ENCODE measurements around the gene DNAAF1. TPM values are rescaled to one million over a fixed set of nuclear protein-coding genes. Genes with fewer than 3 reads are reported as not detected.

DNAAF1 gene
- total RNA-seq, 1 experiment from 2014 or later, result not detected

DNA sequence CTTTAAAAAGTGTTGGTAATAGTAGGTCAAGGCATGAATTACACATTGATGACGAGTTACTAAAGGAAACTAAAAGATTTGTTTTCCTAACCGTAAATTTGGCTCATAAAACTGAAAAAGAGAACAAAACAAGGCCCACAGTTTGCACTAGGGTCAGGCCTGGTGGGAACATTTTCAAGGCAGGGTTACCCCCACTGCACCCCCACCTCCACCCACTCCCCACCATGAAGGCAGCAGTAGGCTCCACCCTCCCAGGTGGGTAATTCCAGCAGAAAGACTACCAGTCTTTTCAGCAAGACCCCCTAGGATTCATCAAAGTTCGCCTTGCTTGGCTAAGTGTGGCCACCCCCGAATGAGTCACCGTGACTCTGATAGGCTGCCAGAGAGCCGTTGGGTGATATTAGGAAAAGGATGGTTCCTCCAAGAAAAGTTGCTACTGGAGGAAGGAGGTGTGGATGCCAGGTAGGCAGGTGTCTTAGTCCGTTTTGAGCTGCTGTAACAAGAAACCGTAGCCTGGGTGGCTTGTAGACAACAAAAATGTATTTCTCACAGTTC, 8.6 kb downstream of the DNAAF1 start:
- TF ChIP-seq, protein P1, sequence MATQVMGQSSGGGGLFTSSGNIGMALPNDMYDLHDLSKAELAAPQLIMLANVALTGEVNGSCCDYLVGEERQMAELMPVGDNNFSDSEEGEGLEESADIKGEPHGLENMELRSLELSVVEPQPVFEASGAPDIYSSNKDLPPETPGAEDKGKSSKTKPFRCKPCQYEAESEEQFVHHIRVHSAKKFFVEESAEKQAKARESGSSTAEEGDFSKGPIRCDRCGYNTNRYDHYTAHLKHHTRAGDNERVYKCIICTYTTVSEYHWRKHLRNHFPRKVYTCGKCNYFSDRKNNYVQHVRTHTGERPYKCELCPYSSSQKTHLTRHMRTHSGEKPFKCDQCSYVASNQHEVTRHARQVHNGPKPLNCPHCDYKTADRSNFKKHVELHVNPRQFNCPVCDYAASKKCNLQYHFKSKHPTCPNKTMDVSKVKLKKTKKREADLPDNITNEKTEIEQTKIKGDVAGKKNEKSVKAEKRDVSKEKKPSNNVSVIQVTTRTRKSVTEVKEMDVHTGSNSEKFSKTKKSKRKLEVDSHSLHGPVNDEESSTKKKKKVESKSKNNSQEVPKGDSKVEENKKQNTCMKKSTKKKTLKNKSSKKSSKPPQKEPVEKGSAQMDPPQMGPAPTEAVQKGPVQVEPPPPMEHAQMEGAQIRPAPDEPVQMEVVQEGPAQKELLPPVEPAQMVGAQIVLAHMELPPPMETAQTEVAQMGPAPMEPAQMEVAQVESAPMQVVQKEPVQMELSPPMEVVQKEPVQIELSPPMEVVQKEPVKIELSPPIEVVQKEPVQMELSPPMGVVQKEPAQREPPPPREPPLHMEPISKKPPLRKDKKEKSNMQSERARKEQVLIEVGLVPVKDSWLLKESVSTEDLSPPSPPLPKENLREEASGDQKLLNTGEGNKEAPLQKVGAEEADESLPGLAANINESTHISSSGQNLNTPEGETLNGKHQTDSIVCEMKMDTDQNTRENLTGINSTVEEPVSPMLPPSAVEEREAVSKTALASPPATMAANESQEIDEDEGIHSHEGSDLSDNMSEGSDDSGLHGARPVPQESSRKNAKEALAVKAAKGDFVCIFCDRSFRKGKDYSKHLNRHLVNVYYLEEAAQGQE (IDR thresholded peaks at IDR 0.05; ENCODE audit: insufficient read depth in 1 of 2, low read depth in 2 of 2, low read length in 1 of 2), result no peak
- TF ChIP-seq POLR2AphosphoS5 (IDR thresholded peaks at IDR 0.05; ENCODE audit: low read depth, low read length) (no peak), TCF7L2 (IDR thresholded peaks at IDR 0.05; ENCODE audit: low read depth, low read length) (no peak), SIN3A (IDR thresholded peaks at IDR 0.05; ENCODE audit: borderline replicate concordance, insufficient read depth, low read depth, low read length) (no peak)
- TF ChIP-seq, protein P2, sequence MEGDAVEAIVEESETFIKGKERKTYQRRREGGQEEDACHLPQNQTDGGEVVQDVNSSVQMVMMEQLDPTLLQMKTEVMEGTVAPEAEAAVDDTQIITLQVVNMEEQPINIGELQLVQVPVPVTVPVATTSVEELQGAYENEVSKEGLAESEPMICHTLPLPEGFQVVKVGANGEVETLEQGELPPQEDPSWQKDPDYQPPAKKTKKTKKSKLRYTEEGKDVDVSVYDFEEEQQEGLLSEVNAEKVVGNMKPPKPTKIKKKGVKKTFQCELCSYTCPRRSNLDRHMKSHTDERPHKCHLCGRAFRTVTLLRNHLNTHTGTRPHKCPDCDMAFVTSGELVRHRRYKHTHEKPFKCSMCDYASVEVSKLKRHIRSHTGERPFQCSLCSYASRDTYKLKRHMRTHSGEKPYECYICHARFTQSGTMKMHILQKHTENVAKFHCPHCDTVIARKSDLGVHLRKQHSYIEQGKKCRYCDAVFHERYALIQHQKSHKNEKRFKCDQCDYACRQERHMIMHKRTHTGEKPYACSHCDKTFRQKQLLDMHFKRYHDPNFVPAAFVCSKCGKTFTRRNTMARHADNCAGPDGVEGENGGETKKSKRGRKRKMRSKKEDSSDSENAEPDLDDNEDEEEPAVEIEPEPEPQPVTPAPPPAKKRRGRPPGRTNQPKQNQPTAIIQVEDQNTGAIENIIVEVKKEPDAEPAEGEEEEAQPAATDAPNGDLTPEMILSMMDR (IDR thresholded peaks at IDR 0.05), result no peak
- CTCF ChIA-PET, result no interaction called here
- H3K27me3 ChIP-seq (ENCODE audit: control insufficient read depth, insufficient read depth, low read length), result no peaks in the 10 kb centered on the region
- no peak for DNase-seq (ENCODE audit: low read depth, low spot score)
- H3K4me3 ChIP-seq (ENCODE audit: low read depth in 2 of 2, low read length in 2 of 2), result no peak overlapping the region
- H3K27ac ChIP-seq (ENCODE audit: low read length), result no peak overlapping the region
- POLR2A ChIA-PET, result no interaction called here
- in situ Hi-C loops (cut with HindIII; ENCODE audit: low pct_unique_long_range_greater_than_20kb, low sequenced_read_pairs), result no loop called here
- intact Hi-C loops (cut with micrococcal nuclease; ENCODE audit: unreplicated experiment), result no loop called here
- no peak for ATAC-seq
- BruUV-seq (replicated peaks), result no TSS peak
- no peaks in the 10 kb centered on the region for H3K36me3 ChIP-seq (ENCODE audit: control insufficient read depth, insufficient read depth, low read length)
- no peaks in the 10 kb centered on the region for H3K9me3 ChIP-seq (ENCODE audit: control insufficient read depth, insufficient read depth, low read depth, low read length)
- no peaks in the 10 kb centered on the region for H3K4me1 ChIP-seq (ENCODE audit: control insufficient read depth, insufficient read depth, low read length)

DNA sequence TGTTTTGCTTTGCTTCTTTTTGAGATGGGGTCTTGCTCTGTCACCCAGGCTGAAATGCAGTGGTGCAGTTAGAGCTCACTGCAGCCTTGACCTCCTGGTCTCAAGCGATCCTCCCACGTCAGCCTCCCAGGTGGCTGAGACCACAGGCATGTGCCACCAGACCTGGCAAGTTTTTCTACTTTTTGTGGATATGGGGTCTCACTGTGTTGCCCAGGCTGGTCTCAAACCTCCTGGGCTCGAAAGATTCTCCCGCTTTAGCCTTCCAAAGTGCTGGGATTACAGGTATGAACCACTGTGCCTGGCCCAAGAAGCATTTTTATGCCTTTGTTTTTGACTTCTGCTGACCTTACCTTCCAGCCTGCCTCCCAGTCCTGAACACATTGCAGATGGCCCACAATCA, 10.1 kb downstream of the DNAAF1 start:
- no peak for ATAC-seq
- POLR2A ChIA-PET, result no interaction called here
- Histone ChIP-seq H3K27ac (ENCODE audit: low read length) (no peak overlapping the region), H3K4me1 (ENCODE audit: control insufficient read depth, insufficient read depth, low read length) (no peaks in the 10 kb centered on the region; the same call in 1 of the 2 replicates), H3K27me3 (ENCODE audit: control insufficient read depth, insufficient read depth, low read length) (no peaks in the 10 kb centered on the region), H3K4me3 (ENCODE audit: low read depth in 2 of 2, low read length in 2 of 2) (no peak overlapping the region), H3K9me3 (ENCODE audit: control insufficient read depth, insufficient read depth, low read depth, low read length) (no peaks in the 10 kb centered on the region), H3K36me3 (ENCODE audit: control insufficient read depth, insufficient read depth, low read length) (no peaks in the 10 kb centered on the region)
- CTCF ChIA-PET, result no interaction called here
- no peak for TF ChIP-seq SIN3A (IDR thresholded peaks at IDR 0.05; ENCODE audit: borderline replicate concordance, insufficient read depth, low read depth, low read length)
- TF ChIP-seq POLR2AphosphoS5 (IDR thresholded peaks at IDR 0.05; ENCODE audit: low read depth, low read length), result no peak
- TF ChIP-seq, protein P1 (IDR thresholded peaks at IDR 0.05; ENCODE audit: insufficient read depth in 1 of 2, low read depth in 2 of 2, low read length in 1 of 2), result no peak
- TF ChIP-seq, protein P2 (IDR thresholded peaks at IDR 0.05), result no peak
- no peak for TF ChIP-seq TCF7L2 (IDR thresholded peaks at IDR 0.05; ENCODE audit: low read depth, low read length)
- in situ Hi-C loops (cut with HindIII; ENCODE audit: low pct_unique_long_range_greater_than_20kb, low sequenced_read_pairs), result no loop called here
- intact Hi-C loops (cut with micrococcal nuclease; ENCODE audit: unreplicated experiment), result no loop called here
- no TSS peak for BruUV-seq (replicated peaks)
- DNase-seq (ENCODE audit: low read depth, low spot score), result no peak
